Osteoblast (primary cell): ENCODE data around the gene ARMC10. TPM values are rescaled to one million over a fixed set of nuclear protein-coding genes. Genes with fewer than 3 reads are reported as not detected.

Source experiments
- DNase-seq: peaks from one replicate; pipeline ENCODE4 v3.0.0; 2011; ENCODE audit warnings: low spot score, mixed read lengths; ENCODE audit not compliant: insufficient read length; ENCODE audit errors: missing footprints
- H2AFZ ChIP-seq: 2 replicates; pipeline ENCODE4 v1.6.0; 2011; ENCODE audit warnings: mild to moderate bottlenecking, low read length
- H3K27ac ChIP-seq: 2 replicates; pipeline ENCODE4 v1.5.1; 2011; ENCODE audit warnings: mild to moderate bottlenecking, low read depth, low read length, moderate library complexity
- H3K27me3 ChIP-seq: 2 replicates; pipeline ENCODE4 v1.6.0; 2012; ENCODE audit warnings: mild to moderate bottlenecking, control low read depth, inconsistent platforms, low read length, moderate library complexity; ENCODE audit not compliant: insufficient read depth
- H3K36me3 ChIP-seq: 2 replicates; pipeline ENCODE4 v1.5.1; 2011; ENCODE audit warnings: mild to moderate bottlenecking, low read length, control low read depth, moderate library complexity; ENCODE audit not compliant: insufficient read depth
- H3K4me1 ChIP-seq: 2 replicates; pipeline ENCODE4 v1.5.1; 2011; ENCODE audit warnings: mild to moderate bottlenecking, low read length, control low read depth, moderate library complexity; ENCODE audit not compliant: insufficient read depth
- H3K4me2 ChIP-seq: 2 replicates; pipeline ENCODE4 v1.6.0; 2011; ENCODE audit warnings: mild to moderate bottlenecking, low read length; ENCODE audit not compliant: insufficient read depth
- H3K4me3 ChIP-seq: fragments of 200-600 bp; sonication (generic); 3 replicates; pipeline ENCODE4 v1.5.1; 2012; ENCODE audit warnings: mild to moderate bottlenecking, low read length, inconsistent platforms; ENCODE audit not compliant: insufficient read depth
- H3K79me2 ChIP-seq: 2 replicates; pipeline ENCODE4 v1.6.0; 2012; ENCODE audit warnings: mild to moderate bottlenecking, low read length, control low read depth, inconsistent platforms; ENCODE audit not compliant: insufficient read depth
- H3K9me3 ChIP-seq: 2 replicates; pipeline ENCODE4 v1.5.1; 2011; ENCODE audit warnings: low read depth, low read length, control low read depth
- H4K20me1 ChIP-seq: 2 replicates; pipeline ENCODE4 v1.6.0; 2012; ENCODE audit warnings: mild to moderate bottlenecking, low read length, control low read depth; ENCODE audit not compliant: insufficient read depth
- CTCF ChIP-seq: IDR thresholded peaks from 2 replicates; pipeline ENCODE4 v1.5.1; 2011; ENCODE audit warnings: mild to moderate bottlenecking, low read depth, low read length, moderate library complexity; ENCODE audit errors: extremely low read depth
- total RNA-seq: library from RNA; depleted of rRNA; stranded (reverse); fragments of >200 nt; gene quantifications from 2 replicates; pipeline ENCODE4 v1.2.3, GENCODE V29; 2012

ARMC10 gene
- total RNA-seq, 1 donor = 34.4 TPM

GRCh38 chr7:103129702-103130549 lies 55.0 kb downstream of the ARMC10 start:
- H3K27me3 ChIP-seq = no peaks in the 10 kb centered on the region
- no peaks in the 10 kb centered on the region for H4K20me1 ChIP-seq
- H3K4me1 ChIP-seq = peaks cover 10% of the 10 kb centered on the region
- H3K79me2 ChIP-seq = peaks cover 6% of the 10 kb centered on the region
- H2AFZ ChIP-seq = peak overlapping the region; percentile 72
- peak overlapping the region; percentile 46 for H3K4me3 ChIP-seq
- no peak for TF ChIP-seq CTCF
- DNase-seq = peak; percentile 36
- peaks cover 10% of the 10 kb centered on the region for H3K36me3 ChIP-seq
- peak overlapping the region; percentile 6 for H3K27ac ChIP-seq
- H3K4me2 ChIP-seq = peak overlapping the region; percentile 76
- H3K9me3 ChIP-seq = no peaks in the 10 kb centered on the region

GRCh38 chr7:103130901-103131624 lies 56.1 kb downstream of the ARMC10 start:
- TF ChIP-seq CTCF = no peak
- peaks cover 10% of the 10 kb centered on the region for H3K4me1 ChIP-seq
- no peak for DNase-seq

GRCh38 chr7:103132995-103133688 lies 58.2 kb downstream of the ARMC10 start:
- H3K9me3 ChIP-seq = no peaks in the 10 kb centered on the region
- DNase-seq = no peak
- peaks cover 6% of the 10 kb centered on the region for H3K79me2 ChIP-seq
- no peak overlapping the region for H3K4me2 ChIP-seq
- no peak overlapping the region for H3K4me3 ChIP-seq
- H3K36me3 ChIP-seq = peaks cover 2% of the 10 kb centered on the region
- no peak for TF ChIP-seq CTCF
- no peak overlapping the region for H3K27ac ChIP-seq
- H3K27me3 ChIP-seq = no peaks in the 10 kb centered on the region
- H2AFZ ChIP-seq = no peak overlapping the region
- H3K4me1 ChIP-seq = peaks cover 10% of the 10 kb centered on the region
- H4K20me1 ChIP-seq = no peaks in the 10 kb centered on the region

More at GRCh38 chr7:103130901-103131624, 56.1 kb downstream of the ARMC10 start:
- Histone ChIP-seq H3K4me2 (no peak overlapping the region), H3K9me3 (no peaks in the 10 kb centered on the region), H3K36me3 (peaks cover 10% of the 10 kb centered on the region), H3K79me2 (peaks cover 6% of the 10 kb centered on the region), H3K4me3 (no peak overlapping the region), H2AFZ (no peak overlapping the region), H3K27me3 (no peaks in the 10 kb centered on the region), H4K20me1 (no peaks in the 10 kb centered on the region), H3K27ac (no peak overlapping the region)
